ENCODE measurements around the gene LOXL4. TPM values are rescaled to one million over a fixed set of nuclear protein-coding genes. Genes with fewer than 3 reads are reported as not detected.

Gene LOXL4
- total RNA-seq, 1 donor from 2014 or later = not detected

DNA sequence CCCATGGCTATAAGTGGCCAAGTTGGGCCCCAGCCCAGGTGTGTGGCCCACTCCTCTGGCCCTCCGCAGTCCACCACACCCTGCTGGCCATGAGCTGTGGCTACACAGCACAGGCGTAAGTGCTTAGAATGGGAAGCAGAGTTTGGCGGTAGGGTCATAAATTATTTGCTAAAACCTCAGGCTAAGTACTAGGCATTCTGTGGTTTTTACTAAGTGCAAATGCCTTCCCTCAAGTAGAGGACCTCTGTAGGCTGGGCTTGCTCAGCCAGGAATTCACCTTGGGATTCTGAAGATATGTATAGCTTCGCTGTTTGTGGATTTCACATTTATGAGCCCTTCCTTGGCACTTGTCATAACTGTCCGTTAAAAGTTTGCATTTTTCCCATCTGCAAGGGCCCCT lies 44.8 kb upstream of the LOXL4 start:
- no peak for ATAC-seq (ENCODE audit: low read depth)
- ChIA-PET CTCF (no interaction called here), POLR2A (no interaction called here)
- TF ChIP-seq, protein P1, sequence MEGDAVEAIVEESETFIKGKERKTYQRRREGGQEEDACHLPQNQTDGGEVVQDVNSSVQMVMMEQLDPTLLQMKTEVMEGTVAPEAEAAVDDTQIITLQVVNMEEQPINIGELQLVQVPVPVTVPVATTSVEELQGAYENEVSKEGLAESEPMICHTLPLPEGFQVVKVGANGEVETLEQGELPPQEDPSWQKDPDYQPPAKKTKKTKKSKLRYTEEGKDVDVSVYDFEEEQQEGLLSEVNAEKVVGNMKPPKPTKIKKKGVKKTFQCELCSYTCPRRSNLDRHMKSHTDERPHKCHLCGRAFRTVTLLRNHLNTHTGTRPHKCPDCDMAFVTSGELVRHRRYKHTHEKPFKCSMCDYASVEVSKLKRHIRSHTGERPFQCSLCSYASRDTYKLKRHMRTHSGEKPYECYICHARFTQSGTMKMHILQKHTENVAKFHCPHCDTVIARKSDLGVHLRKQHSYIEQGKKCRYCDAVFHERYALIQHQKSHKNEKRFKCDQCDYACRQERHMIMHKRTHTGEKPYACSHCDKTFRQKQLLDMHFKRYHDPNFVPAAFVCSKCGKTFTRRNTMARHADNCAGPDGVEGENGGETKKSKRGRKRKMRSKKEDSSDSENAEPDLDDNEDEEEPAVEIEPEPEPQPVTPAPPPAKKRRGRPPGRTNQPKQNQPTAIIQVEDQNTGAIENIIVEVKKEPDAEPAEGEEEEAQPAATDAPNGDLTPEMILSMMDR (IDR thresholded peaks at IDR 0.05) = no peak
- H3K9me3 Mint-ChIP-seq = no peaks in the 10 kb centered on the region
- H3K4me1 Mint-ChIP-seq = peaks cover 16% of the 10 kb centered on the region
- H3K27me3 Mint-ChIP-seq = peaks cover 19% of the 10 kb centered on the region
- intact Hi-C loops (cut with micrococcal nuclease) = no loop called here
- H3K4me3 Mint-ChIP-seq = no peak overlapping the region
- no peak for DNase-seq
- H3K27ac Mint-ChIP-seq = no peak overlapping the region
- H3K36me3 Mint-ChIP-seq (ENCODE audit: low read depth) = no peaks in the 10 kb centered on the region

DNA sequence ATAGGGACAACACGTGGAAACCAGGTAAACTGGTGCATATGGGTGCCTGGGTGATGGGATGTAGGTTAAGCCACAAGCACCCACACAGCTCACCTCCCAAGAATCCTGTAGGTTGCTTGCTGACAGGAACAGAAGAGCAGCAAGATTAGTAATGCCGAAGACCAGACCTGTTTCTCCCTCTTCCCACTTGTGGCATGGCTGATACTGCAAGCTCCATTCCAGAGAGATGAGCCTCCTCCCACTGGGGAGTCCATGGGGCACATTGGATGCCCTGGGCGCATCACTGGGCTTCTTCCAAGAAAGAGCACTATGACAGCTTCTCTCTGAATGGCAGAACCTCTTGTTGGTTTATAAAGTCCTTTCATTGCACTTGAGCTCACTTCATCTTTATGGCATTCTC lies 44.4 kb upstream of the LOXL4 start:
- Mint-ChIP-seq H3K27me3 (peaks cover 19% of the 10 kb centered on the region), H3K4me1 (peaks cover 16% of the 10 kb centered on the region), H3K9me3 (no peaks in the 10 kb centered on the region), H3K36me3 (ENCODE audit: low read depth) (no peaks in the 10 kb centered on the region), H3K27ac (no peak overlapping the region), H3K4me3 (no peak overlapping the region)
- ATAC-seq (ENCODE audit: low read depth) (no peak), DNase-seq (no peak)
- TF ChIP-seq, protein P1 (IDR thresholded peaks at IDR 0.05) = no peak
- POLR2A ChIA-PET = no interaction called here
- CTCF ChIA-PET = no interaction called here
- intact Hi-C loops (cut with micrococcal nuclease) = no loop called here

DNA sequence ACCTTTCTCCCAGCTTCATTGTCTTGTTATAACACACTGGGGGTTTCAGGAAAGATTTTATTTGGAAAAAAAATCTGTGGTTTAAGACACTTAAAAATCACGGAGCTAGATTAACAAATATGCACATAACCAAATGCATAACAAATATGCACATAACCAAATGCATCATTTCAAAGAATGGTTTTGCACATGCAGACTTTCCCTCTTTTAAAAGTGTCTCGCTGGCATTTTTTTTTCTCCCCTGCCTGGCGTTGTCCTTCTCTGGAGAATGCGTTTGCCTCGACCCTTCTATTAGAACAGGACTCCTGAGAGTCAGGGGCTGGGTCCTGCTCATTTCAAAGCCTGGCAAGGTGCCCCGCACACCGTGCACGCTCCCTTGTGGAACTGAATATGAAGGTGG lies 42.7 kb upstream of the LOXL4 start:
- H3K4me1 Mint-ChIP-seq = peaks cover 7% of the 10 kb centered on the region
- intact Hi-C loops (cut with micrococcal nuclease) = no loop called here
- H3K27ac Mint-ChIP-seq = no peak overlapping the region
- POLR2A ChIA-PET = no interaction called here
- TF ChIP-seq, protein P1 (IDR thresholded peaks at IDR 0.05) = no peak
- ATAC-seq (ENCODE audit: low read depth) (no peak), DNase-seq (no peak)
- no peaks in the 10 kb centered on the region for H3K36me3 Mint-ChIP-seq (ENCODE audit: low read depth)
- peaks cover 5% of the 10 kb centered on the region for H3K9me3 Mint-ChIP-seq
- H3K27me3 Mint-ChIP-seq = peaks cover 23% of the 10 kb centered on the region
- CTCF ChIA-PET = interaction anchor here (0.7 kb wide), 1 partner anchor 120 kb away, joined by 3 read pairs; no protein-coding TSS in a partner anchor
- no peak overlapping the region for H3K4me3 Mint-ChIP-seq

DNA sequence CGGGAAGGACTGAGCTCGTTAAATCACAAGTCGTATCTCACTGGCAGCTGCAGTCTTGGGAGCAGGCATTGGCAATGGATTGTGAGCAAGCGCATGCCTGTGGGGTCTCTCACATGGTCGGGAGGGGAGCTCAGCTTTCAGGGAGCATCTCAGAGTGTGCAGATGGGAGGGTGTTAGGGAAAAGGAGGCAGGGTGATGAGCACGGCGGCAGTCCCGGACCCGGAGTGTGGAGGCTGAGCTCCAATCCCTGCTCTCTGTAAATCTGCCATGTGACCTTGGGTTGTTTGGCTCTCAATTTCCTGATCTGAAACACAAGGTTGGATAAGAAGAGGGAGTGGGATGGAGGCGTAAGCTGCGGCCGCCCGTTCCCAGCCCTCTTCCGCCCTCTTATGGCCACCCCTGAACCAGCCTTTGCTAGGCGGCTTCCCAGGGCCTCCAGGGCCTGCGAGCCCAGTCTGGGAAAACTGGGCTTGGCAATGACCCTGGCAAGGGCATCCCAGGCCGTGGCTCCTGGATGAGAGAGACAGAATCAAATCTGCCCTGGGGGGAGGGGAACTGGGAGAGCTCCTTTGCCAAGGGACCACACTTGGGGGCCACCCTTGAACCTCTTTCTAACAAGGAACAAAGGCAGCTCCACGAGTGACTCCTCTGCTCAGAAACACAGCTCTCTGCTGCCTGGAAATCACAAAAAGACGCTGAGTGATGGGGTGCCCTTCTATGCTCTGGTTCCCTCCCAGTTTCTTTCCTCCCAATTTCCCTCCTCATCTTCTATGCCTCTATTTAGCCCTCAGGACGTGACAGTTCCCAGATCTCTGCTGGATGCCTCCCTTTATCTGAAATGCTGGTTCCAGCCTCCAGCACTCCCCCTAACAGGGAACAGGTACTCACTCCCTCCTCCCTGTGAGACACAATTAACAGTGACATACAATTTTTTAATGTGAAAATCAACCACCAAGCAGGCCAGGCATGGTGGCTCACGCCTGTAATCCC lies 41.7 kb upstream of the LOXL4 start:
- DNase-seq = no peak
- H3K9me3 Mint-ChIP-seq = peaks cover 5% of the 10 kb centered on the region
- H3K27me3 Mint-ChIP-seq = peaks cover 27% of the 10 kb centered on the region
- TF ChIP-seq, protein P1 (IDR thresholded peaks at IDR 0.05) = no peak
- ATAC-seq (ENCODE audit: low read depth) = no peak
- H3K4me3 Mint-ChIP-seq = peak overlapping the region; percentile 39
- peaks cover 7% of the 10 kb centered on the region for H3K4me1 Mint-ChIP-seq
- CTCF ChIA-PET = interaction anchor here (0.9 to 1.1 kb wide), 4 partner anchors 82 to 394 kb away, joined by 3 to 4 read pairs (median 3); no protein-coding TSS in a partner anchor
- H3K36me3 Mint-ChIP-seq (ENCODE audit: low read depth) = no peaks in the 10 kb centered on the region
- intact Hi-C loops (cut with micrococcal nuclease) = loop anchor here (1.0 to 5.0 kb wide), 3 partner anchors 139 to 517 kb away; no protein-coding TSS in a partner anchor
- H3K27ac Mint-ChIP-seq = no peak overlapping the region
- POLR2A ChIA-PET = no interaction called here

DNA sequence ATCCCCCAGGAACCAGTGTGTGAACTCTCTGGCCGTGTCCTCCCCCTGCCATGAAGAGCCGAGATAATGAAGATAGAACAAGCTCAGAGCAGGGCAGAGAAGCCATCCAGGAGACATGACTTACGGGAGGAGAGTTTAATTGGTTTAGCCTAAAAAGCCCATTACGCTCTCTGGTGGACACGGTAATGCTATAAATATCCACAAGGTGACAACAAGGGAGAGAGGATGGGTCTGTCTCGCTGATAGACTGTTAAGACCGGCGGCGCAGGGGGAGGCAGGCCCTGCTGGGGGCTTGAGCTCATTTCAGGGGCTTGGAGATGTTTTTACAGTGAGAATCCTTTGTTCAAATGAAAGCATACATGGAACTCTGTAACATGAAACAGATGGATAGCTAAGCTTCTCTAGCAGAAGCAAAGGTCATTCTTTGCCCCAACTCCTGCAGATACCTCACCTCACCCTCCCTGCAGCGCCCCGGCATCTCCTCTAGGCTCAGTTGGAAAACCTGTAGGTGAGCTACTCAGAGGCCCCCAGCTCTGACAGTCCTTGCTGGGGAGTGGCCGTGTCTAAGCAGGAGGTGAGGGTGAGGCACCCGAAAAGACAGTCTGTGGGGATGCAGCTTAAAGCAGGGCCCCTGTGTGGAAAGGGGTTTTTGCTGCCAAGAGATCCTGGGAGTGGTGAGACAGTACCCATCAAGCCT lies 40.8 kb upstream of the LOXL4 start:
- no peak for ATAC-seq (ENCODE audit: low read depth)
- Mint-ChIP-seq H3K36me3 (ENCODE audit: low read depth) (no peaks in the 10 kb centered on the region), H3K27me3 (peaks cover 29% of the 10 kb centered on the region), H3K27ac (no peak overlapping the region), H3K9me3 (peaks cover 5% of the 10 kb centered on the region), H3K4me1 (peaks cover 7% of the 10 kb centered on the region), H3K4me3 (no peak overlapping the region)
- ChIA-PET CTCF (interaction anchor here (0.9 to 1.1 kb wide), 4 partner anchors 82 to 394 kb away, joined by 3 to 4 read pairs (median 3); no protein-coding TSS in a partner anchor), POLR2A (no interaction called here)
- TF ChIP-seq, protein P1 (IDR thresholded peaks at IDR 0.05) = no peak
- DNase-seq = no peak
- intact Hi-C loops (cut with micrococcal nuclease) = loop anchor here (1.0 to 5.0 kb wide), 3 partner anchors 139 to 517 kb away; no protein-coding TSS in a partner anchor
